Measurements from ENCODE around the gene MAP2.

Gene MAP2

GRCh38 chr2:209671020-209671680 lies 247.3 kb downstream of the MAP2 start:
- TF ChIP-seq, protein P1, sequence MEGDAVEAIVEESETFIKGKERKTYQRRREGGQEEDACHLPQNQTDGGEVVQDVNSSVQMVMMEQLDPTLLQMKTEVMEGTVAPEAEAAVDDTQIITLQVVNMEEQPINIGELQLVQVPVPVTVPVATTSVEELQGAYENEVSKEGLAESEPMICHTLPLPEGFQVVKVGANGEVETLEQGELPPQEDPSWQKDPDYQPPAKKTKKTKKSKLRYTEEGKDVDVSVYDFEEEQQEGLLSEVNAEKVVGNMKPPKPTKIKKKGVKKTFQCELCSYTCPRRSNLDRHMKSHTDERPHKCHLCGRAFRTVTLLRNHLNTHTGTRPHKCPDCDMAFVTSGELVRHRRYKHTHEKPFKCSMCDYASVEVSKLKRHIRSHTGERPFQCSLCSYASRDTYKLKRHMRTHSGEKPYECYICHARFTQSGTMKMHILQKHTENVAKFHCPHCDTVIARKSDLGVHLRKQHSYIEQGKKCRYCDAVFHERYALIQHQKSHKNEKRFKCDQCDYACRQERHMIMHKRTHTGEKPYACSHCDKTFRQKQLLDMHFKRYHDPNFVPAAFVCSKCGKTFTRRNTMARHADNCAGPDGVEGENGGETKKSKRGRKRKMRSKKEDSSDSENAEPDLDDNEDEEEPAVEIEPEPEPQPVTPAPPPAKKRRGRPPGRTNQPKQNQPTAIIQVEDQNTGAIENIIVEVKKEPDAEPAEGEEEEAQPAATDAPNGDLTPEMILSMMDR (IDR thresholded peaks at IDR 0.05; ENCODE audit: control insufficient read depth, extremely low read depth, insufficient read depth) = no peak
- H3K4me3 ChIP-seq (ENCODE audit: low read depth, low read length) = no peak overlapping the region
- DNase-seq (ENCODE audit: low read depth) = no peak

GRCh38 chr2:209673811-209674210 lies 250.0 kb downstream of the MAP2 start:
- no peak overlapping the region for H3K4me3 ChIP-seq (ENCODE audit: low read depth, low read length)

GRCh38 chr2:209680596-209680995 lies 256.7 kb downstream of the MAP2 start:
- H3K4me3 ChIP-seq (ENCODE audit: low read depth, low read length) = no peak overlapping the region
- DNase-seq (ENCODE audit: low read depth) = no peak
- TF ChIP-seq, protein P1 (IDR thresholded peaks at IDR 0.05; ENCODE audit: control insufficient read depth, extremely low read depth, insufficient read depth) = no peak

More at GRCh38 chr2:209673811-209674210, 250.0 kb downstream of the MAP2 start:
- TF ChIP-seq, protein P1 (IDR thresholded peaks at IDR 0.05; ENCODE audit: control insufficient read depth, extremely low read depth, insufficient read depth) = no peak
- DNase-seq (ENCODE audit: low read depth) = no peak

DNA sequence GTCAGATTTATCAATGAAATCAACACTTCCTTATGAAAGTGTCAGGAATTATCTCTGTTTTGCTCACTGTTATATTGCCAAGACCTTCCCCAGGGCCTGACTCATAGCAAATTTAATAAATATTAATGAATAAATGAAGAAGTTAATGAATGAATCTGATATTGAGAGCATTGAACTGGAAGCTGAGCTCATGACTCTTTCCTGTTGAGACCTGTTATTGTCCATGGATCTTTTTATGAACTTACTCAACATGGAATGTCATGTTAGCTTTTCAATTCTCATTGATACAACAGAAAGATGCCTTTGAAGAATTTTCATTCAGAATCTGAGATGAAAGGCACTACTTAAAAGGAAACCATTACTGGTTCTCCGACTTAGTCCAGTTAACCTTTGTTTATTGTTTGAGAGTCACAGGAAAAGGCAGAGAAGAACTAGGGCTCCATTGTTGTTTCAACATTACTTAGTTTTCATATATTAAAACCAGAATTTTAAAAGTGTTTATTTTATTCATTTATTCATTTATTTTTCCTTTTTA lies 257.4 kb downstream of the MAP2 start:
- DNase-seq (ENCODE audit: low read depth) = no peak
- TF ChIP-seq, protein P1 (IDR thresholded peaks at IDR 0.05; ENCODE audit: control insufficient read depth, extremely low read depth, insufficient read depth) = no peak
- H3K4me3 ChIP-seq (ENCODE audit: low read depth, low read length) = no peak overlapping the region

DNA sequence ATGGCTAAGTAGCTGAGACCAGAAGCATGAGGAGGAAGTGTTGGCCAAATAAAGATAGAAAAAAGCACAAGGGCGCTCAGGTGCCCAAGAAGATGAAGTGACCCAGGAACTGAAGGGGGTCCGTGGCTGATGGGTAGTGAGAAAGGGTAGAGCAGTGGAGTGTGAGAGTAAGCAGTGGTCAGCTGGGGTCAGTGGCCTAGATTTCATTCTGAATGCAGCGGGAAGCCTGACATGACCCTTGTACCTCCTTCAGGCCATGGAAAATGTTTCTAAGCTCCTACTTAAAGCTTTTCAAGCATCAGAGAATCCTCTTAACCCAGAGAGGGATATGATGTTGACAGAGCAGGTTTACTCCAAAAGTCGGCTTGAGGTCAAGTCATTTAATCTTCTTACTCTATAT lies 258.8 kb downstream of the MAP2 start:
- TF ChIP-seq, protein P1 (IDR thresholded peaks at IDR 0.05; ENCODE audit: control insufficient read depth, extremely low read depth, insufficient read depth) = no peak
- no peak for DNase-seq (ENCODE audit: low read depth)
- no peak overlapping the region for H3K4me3 ChIP-seq (ENCODE audit: low read depth, low read length)

GRCh38 chr2:209685340-209685739 lies 261.5 kb downstream of the MAP2 start:
- no peak overlapping the region for H3K4me3 ChIP-seq (ENCODE audit: low read depth, low read length)
- TF ChIP-seq, protein P1 (IDR thresholded peaks at IDR 0.05; ENCODE audit: control insufficient read depth, extremely low read depth, insufficient read depth) = no peak
- no peak for DNase-seq (ENCODE audit: low read depth)

GRCh38 chr2:209685963-209686362 lies 262.1 kb downstream of the MAP2 start:
- TF ChIP-seq, protein P1 (IDR thresholded peaks at IDR 0.05; ENCODE audit: control insufficient read depth, extremely low read depth, insufficient read depth) = no peak
- H3K4me3 ChIP-seq (ENCODE audit: low read depth, low read length) = no peak overlapping the region
- DNase-seq (ENCODE audit: low read depth) = no peak
